HG03025 (cell line): ENCODE results near the gene GRK5.

Experiments used
- ATAC-seq: cut with Tn5 transposase; IDR thresholded peaks from one replicate; pipeline ENCODE4 v1.9.1; 2021; ENCODE audit warnings: mild to moderate bottlenecking, moderate library complexity; ENCODE audit not compliant: unreplicated experiment, low FRiP score

Gene GRK5

GRCh38 chr10:119370111-119370741 is 162.9 kb downstream of the GRK5 start:
- no peak for ATAC-seq

- no peak for ATAC-seq
Measured at GRCh38 chr10:119370972-119371703, 163.8 kb downstream of the GRK5 start.

- no peak for ATAC-seq
Measured at GRCh38 chr10:119371704-119372663, 164.6 kb downstream of the GRK5 start.

GRCh38 chr10:119373294-119374102 is 166.1 kb downstream of the GRK5 start:
- no peak for ATAC-seq

GRCh38 chr10:119374236-119374635 is 166.9 kb downstream of the GRK5 start:
- no peak for ATAC-seq

GRCh38 chr10:119375574-119376272 is 168.4 kb downstream of the GRK5 start:
- no peak for ATAC-seq

GRCh38 chr10:119377451-119377957 is 170.1 kb downstream of the GRK5 start:
- no peak for ATAC-seq

GRCh38 chr10:119377958-119378736 is 170.8 kb downstream of the GRK5 start:
- ATAC-seq = no peak

- ATAC-seq = no peak
Measured at GRCh38 chr10:119378737-119379067, 171.3 kb downstream of the GRK5 start.

- ATAC-seq = no peak
Measured at GRCh38 chr10:119379466-119380071, 172.2 kb downstream of the GRK5 start.

GRCh38 chr10:119383174-119383856 is 175.9 kb downstream of the GRK5 start:
- no peak for ATAC-seq

GRCh38 chr10:119384127-119384526 is 176.8 kb downstream of the GRK5 start:
- no peak for ATAC-seq

GRCh38 chr10:119386666-119387065 is 179.3 kb downstream of the GRK5 start:
- ATAC-seq = no peak

GRCh38 chr10:119388849-119389345 is 181.5 kb downstream of the GRK5 start:
- ATAC-seq = no peak

- ATAC-seq = no peak
Measured at GRCh38 chr10:119391440-119392251, 184.3 kb downstream of the GRK5 start.

GRCh38 chr10:119393019-119393418 is 185.6 kb downstream of the GRK5 start:
- ATAC-seq = no peak

- ATAC-seq = no peak
Measured at GRCh38 chr10:119393421-119393820, 186.1 kb downstream of the GRK5 start.
